ENCODE data around the gene ASCC3.

GRCh38 chr6:100712997-100713396 is 168.1 kb downstream of the ASCC3 start:
- TF ChIP-seq CTCF (conservative IDR thresholded peaks at IDR 0.05; ENCODE audit: low read depth, low read length): no peak
- no peak for TF ChIP-seq EZH2 (IDR thresholded peaks at IDR 0.05; ENCODE audit: borderline replicate concordance, low read depth, low read length, poor library complexity, severe bottlenecking)
